Gastrocnemius medialis (tissue), 4 donors: Measurements from ENCODE around the gene SHROOM3.

Source experiments
- POLR2A ChIP-seq, 2 donors: fragments of 450-650 bp; IDR thresholded peaks; one replicate each; pipeline ENCODE4 v1.6.1; 2017; ENCODE audit warnings: antibody characterized with exemption in 2 of 2, mild to moderate bottlenecking in 2 of 2, moderate library complexity in 2 of 2
- TF ChIP-seq, protein P1 (sequence below), 5 experiments: fragments of 450-650 bp in 3 of 5; fragments of 200-600 bp in 2 of 5; sonication (generic) in 2 of 5; IDR thresholded peaks in 4 of 5; conservative IDR thresholded peaks in 1 of 5; 1 replicate in 4 of 5; 2 replicates in 1 of 5; pipeline ENCODE4 v1.5.1; 2016 to 2019; ENCODE audit warnings: antibody characterized with exemption in 5 of 5, mild to moderate bottlenecking in 3 of 5, moderate library complexity in 3 of 5

DNA sequence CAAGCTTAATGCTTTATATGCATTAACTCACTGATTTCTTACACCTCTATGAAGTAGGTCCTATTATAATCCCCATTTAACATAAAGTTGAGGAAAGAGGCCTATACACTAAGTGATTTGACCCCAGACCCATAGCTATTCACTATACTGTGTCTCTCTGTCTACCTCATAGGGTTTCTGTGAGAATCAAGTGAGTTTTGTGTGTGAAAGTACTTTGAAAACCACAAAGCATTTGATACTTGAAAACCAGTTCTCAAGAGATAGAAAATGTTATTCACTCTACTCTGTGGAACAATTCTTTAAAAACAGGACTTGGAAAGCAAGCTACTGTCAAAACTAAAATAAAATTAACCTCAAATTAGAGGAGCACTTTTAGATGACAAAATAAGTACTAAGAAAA lies 35.0 kb downstream of the SHROOM3 start:
- TF ChIP-seq, protein P1, sequence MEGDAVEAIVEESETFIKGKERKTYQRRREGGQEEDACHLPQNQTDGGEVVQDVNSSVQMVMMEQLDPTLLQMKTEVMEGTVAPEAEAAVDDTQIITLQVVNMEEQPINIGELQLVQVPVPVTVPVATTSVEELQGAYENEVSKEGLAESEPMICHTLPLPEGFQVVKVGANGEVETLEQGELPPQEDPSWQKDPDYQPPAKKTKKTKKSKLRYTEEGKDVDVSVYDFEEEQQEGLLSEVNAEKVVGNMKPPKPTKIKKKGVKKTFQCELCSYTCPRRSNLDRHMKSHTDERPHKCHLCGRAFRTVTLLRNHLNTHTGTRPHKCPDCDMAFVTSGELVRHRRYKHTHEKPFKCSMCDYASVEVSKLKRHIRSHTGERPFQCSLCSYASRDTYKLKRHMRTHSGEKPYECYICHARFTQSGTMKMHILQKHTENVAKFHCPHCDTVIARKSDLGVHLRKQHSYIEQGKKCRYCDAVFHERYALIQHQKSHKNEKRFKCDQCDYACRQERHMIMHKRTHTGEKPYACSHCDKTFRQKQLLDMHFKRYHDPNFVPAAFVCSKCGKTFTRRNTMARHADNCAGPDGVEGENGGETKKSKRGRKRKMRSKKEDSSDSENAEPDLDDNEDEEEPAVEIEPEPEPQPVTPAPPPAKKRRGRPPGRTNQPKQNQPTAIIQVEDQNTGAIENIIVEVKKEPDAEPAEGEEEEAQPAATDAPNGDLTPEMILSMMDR (IDR thresholded peaks at IDR 0.05 in 4 of 5, conservative IDR thresholded peaks at IDR 0.05 in 1 of 5), result no peak
- TF ChIP-seq POLR2A (IDR thresholded peaks at IDR 0.05), result no peak
